Non-pigmented ciliary epithelial cell (primary cell): ENCODE data around the gene MSRB1.
"Not testable (repeated sequence)": the region's sequence is repeated elsewhere in the genome, so short reads cannot be mapped to it uniquely, and the experiment has no call there.

Experiments
- DNase-seq: peaks from one replicate; pipeline ENCODE4 v3.0.0-alpha.2; 2010; ENCODE audit warnings: low read depth

The MSRB1 gene

DNA sequence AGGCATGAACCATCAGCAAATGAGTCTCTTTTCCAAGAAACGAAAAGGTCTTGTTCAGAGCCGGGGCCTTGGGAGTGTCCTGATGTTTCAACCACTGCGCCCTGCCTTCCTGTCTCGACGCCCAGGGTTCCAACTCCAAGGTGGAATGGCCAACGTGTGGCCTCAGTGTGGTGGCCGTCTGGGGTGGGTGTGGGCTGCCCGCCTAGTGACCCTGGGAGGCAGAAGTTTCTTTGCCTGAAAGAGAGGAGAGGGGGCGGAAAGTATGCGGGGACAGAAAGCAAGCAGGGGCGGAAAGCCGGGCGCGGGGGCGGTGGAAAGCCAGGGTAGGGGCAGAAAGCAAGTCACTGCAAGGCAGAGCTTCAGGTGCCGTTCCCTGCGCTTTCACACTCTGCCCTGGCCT, 4.1 kb downstream of the MSRB1 start:
- DNase-seq, result no peak

DNA sequence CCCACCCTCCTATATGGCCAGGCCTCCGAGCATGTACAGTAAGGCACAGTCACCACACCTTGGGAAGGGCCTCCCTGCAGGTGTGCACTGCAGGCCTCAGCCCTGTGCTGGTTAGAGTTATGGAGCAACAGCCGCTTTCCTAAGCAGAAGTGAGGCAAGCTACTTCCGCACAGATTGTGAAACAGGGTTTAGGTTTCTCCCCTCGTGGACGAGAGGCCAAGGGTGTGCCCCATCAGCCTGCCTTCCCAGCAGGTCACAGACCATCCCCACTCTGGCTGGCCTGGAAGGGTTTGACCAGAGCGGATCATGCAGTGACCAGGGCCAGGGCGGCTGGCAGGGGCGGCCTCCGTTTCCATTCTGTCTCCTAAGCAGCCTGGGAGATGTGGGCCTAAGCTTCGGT, 4.7 kb downstream of the MSRB1 start:
- DNase-seq, result no peak

DNA sequence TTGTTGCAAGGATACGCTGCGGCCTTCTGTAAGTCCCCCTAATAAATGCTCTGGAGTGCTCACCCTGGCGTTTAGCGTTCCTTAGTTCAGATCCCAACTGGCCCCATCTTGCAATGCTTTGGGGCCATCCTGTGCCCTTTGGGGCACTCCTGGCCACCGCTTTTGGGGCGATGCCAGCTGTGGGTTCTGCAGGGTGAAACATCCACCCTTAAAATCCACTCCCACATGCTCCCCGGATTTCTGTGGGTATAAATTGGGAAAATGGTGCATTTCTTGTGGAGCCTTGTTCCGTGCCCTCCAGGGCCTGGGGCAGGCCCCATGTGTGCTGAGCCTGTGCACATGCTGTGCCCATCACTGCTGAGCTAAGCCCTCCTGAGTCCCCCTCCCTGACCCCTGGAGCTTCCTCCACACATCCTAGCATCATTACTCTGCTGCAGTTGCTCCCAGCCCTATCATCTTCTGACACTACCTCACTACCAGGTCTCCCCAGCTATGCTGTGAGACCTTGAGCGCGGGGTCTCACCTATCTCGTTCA, 6.0 kb downstream of the MSRB1 start:
- DNase-seq, result no peak

DNA sequence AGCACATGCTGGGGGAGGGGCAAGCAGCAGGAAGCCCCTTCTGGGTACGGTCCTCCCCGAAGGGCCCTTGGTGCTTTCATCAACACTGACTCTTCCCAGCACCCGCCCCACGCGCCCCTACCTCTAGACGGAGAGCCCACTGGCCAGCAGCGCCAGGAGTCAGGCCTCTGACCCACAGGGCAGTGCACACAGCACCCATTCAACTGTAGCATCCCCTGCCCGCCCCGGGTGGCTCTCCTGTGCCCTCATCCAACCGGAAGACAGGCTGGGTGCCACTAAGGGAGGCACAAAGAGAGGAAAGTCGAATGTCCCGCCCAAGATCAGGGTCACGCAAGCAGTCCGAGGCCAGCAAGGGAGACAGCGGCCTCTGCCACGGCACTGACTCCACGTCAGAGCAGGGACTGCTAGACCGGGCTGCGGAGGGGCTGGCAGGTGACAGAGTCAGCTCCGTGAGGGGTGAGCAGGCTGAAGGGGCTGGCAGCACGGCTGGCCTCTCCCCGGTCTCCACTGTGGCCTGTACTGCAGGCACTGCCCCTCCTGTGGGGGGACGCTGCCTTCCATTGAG, 9.8 kb downstream of the MSRB1 start:
- no peak for DNase-seq

DNA sequence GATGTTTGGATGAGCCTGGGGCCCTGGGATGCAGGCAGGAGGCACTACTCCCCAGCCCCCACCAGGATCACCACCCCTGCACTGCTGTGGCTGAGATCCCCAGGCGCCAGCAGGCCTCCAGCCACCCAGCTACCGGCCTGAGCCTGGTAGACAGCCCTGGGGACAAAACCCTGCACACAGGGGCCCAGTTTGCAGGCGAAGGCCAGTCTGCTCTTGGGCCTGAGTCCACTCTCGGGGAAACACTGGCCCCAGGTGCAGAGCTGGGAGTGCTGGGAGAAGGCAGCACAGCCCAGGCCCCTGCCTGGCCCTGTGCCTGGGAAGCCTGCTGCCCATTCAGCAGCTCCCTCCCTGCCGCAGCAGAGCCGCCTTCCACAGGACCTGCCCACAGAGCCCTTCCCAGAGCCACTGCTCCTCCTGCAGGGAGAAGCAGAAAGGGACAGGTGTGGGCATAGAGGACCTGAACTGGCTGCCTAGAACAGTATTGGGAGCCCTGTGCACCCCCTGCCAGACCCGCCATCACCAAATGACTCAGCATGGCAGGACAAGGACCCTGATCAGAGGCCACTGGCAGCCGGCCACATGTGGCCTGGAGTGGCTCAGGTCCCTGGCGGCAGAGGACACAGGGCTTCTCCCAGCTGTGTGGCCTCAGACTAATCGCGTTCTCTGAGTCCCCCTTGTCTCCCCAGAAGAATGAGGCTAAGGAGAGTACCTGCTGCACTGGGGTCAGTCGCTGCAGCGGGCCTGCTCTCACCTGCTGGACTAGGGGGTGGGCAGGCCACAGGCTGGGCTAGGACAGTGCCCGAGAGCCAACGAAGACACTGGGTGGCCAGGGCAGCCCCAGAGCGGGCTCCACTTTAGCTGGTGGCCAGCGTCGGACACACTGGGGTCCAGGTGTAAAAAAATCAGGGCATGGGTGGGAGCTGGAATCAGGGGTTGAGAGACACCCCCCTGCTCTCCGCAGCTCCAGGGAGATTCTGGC, 10.7 kb downstream of the MSRB1 start:
- DNase-seq, result no peak

DNA sequence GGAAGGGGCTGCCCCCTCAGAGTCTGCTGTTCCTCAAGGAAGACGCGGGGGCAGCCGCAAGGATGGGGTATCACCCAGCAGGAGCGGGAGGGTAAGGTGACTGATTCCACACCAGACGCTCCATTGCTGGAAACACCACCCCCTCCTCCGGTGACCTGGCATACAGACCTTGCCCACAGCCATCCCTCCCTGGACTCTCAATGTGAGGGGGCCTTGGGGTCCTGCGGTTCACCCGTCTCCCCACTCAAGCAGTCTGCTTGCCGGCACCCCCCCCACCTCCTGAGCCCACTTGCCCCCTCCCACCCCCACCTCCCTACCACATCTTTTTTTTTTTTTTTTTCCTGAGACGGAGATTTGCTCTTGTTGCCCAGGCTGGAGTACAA, 12.7 kb downstream of the MSRB1 start:
- DNase-seq, result no peak

DNA sequence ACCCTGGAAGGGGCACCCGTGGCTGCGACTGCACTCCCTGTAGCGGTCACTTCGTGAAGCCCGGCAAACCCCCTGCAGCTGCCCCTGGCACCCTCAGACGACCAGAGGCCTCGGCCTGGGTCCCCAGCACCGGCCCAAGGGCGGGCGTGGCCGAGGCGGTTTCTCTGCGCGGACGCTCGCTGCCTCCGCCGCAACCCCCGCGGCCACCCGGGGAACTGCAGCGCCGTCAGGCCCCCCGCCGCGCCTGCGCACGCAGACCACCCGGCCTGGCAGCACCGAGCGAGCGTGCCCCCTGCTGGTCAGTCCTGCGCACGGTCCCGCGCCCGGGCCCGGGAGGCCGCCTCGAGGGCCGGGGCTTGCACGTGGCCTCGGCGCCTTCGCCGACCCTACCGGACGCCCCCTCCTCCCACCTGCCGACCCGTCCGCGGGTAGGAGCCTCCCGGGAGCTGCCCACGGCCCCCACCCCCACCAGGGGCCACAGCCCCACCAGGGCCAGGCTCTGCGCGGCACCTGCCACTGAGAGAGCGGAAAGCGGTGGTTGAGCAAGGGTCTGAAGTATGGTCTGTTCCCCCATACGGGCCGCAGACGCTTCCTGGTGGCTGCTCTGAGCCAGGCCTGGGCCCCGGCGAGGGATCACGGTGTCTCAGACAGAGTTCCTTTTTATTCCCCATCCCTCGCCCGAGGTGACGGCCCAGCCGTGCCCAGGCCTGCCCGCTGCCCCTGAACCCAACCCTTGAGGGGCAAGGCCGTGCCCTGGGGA, 13.2 kb downstream of the MSRB1 start:
- DNase-seq, result no peak

DNA sequence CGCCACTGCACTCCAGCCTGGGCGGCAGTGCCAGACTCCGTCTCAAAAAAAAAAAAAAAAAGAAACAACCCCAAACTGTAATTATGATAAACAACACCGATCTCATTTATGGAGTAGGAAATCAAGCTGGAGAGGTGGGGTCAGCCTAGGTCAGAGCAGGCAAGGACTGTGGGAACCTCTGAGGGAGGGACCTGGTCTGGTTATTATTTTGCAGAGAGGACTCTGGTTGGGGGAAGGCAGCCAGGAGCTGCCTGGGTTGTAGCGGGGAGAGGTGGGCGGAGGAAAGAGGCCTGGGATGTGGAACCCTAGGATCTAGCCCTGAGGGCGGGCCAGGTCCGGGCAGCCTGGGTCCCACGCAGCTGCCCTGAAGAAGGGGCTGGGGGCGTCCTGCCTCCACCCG, 13.9 kb downstream of the MSRB1 start:
- no peak for DNase-seq

DNA sequence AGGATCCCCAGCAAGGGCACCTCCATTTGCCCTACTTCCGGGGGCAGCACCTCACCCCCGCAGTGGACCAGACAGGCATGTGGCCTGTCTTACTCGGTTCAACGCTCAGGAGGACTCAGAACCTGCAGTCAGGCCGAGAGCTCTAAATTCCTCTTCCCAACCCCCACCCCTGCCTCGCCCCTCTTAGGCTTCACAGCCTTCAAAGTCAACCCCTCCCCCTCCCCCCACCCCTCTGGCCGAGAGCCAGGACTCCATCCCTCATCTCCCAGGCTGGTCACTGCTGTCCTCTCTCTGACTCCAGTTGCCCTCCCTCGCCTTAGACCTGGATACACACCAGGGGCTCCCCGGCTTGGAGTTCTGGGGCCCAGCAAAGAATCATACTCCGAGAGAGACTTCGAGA, 16.7 kb downstream of the MSRB1 start:
- no peak for DNase-seq

DNA sequence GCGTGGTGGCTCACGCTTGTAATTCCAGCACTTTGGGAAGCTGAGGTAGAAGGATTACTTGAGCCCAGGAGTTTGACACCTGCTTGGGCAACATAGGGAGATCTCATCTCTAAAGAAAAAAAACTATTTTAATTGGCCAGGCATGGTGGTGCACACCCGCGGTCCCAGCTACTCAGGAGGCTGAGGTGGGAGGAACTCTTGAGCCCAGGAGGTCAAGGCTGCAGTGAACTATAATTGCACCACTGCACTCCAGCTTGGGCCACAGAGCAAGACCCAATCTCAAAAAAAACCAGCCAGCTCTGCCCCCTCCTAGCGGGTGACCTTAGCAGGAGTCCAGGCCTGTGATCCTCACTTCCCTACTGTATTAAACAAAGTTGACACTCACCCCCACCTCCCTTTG, 18.9 kb downstream of the MSRB1 start:
- DNase-seq, result no peak

DNA sequence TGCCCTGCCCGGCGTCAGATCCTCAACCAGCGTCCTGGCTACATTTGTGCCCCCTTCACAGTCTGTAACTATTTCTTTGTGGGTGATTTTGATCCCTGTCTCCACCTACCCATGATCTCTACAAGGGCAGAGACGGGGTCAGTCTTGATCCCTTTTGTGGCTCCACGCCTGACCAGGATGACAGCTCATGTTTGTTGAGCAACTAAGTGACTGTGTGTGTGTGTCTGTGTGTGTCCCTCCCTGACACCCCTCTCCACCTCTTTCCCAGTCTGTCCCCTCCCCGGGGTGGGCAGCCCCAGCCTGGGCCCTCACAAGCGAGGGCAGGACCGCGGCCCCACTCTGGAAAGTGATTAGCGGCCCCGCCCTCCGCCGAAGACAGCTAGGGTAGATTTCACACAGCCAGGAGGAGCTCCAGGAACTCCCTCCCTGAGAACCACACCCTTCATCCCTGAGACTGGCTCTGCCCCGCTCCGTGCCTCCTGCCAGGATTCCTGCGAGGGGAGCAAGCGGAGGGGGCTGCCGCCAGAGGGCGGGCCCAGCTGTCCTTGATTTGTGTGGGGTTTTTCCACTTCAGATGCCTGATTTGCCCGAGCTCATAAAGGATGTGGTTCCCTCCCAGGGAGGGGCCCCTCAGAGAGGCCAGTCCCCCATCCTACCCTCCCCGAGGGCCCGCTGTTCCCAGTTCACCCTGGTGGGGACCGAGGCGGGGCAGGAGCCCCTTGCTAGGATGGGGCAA, 19.5 kb downstream of the MSRB1 start:
- no peak for DNase-seq

DNA sequence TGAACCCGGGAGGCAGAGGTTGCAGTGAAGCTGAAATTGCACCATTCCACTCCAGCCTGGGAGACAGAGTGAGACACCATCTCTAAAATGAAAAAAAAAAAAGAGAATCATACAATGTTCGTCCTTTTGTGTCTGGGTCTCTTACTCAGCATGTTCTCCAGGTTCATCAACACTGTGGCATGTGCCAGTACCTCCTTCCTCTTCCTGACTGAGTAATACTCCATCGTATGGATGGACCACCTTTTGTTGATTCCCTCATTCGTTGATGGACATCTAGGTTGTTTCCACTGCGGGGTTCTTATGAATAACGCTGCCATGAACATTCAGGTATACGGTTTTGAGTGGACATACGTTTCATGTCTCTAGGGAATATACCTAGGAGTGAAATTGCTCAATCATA, 20.6 kb downstream of the MSRB1 start:
- no peak for DNase-seq

DNA sequence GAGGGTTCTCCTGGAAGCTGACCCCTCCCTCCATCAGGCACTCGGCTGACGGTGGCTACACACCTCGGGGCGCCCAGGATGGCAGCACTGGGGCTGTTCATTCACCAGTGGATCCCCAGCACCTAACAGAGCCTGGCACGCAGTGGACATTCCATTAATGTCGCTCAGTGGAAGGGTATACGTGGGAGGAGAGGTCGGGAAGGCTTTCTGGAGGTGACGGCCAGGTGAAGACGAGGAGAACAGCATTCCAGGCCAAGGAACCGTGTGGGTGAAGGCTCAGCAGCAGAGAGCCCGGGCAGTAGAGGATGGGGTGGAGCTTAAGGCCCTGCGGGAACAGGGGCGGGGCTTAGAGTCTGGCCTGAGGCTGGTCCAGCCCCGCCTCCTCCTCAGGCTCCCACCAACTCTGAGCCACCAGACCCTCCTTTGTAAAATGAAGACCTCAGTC, 22.2 kb downstream of the MSRB1 start:
- no peak for DNase-seq

DNA sequence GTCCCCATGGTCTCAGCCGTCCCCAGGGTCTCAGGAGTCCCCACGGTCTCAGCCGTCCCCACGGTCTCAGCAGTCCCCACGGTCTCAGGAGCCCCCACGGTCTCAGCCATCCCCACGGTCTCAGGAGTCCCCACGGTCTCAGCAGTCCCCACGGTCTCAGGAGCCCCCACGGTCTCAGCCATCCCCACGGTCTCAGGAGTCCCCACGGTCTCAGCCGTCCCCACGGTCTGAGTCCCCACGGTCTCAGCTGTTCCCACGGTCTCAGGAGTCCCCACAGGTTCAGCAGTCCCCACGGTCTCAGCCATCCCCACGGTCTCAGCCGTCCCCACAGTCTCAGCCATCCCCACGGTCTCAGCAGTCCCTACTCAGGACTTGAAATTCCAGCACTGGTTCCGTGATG, 22.9 kb downstream of the MSRB1 start:
- not testable (repeated sequence) for DNase-seq

DNA sequence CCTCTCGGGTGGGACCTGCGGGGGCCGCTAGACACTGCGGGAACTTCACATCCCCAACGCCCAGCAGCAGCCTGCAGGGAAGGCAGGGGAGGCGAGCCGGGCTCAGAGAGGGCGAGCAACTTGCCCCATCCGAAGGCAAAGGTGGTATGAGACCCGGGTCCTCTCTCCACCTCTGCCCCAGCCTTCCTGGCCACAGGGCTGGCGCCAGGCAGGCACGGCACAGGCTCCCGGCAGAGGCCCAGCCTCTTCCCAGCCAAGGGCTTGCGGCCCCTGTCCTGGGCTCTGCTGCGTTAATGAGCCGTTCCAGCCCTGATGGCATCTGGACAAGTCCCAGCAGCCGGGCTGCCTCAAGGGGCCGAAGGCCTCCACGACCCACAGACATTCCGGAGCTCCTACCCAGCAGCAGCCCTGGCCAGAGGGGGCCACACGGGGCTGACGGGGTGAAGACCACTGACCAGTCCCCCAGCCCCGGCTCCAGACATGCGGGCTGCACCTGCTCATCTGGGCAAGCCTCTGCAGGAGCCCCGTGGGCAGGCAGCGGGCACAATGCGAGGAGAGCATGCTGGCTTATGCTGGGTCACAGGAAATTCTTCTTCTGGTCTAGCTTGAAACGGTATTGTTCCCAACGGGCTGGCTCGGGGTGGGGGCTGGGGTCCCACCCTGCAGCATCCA, 23.5 kb downstream of the MSRB1 start:
- no peak for DNase-seq

DNA sequence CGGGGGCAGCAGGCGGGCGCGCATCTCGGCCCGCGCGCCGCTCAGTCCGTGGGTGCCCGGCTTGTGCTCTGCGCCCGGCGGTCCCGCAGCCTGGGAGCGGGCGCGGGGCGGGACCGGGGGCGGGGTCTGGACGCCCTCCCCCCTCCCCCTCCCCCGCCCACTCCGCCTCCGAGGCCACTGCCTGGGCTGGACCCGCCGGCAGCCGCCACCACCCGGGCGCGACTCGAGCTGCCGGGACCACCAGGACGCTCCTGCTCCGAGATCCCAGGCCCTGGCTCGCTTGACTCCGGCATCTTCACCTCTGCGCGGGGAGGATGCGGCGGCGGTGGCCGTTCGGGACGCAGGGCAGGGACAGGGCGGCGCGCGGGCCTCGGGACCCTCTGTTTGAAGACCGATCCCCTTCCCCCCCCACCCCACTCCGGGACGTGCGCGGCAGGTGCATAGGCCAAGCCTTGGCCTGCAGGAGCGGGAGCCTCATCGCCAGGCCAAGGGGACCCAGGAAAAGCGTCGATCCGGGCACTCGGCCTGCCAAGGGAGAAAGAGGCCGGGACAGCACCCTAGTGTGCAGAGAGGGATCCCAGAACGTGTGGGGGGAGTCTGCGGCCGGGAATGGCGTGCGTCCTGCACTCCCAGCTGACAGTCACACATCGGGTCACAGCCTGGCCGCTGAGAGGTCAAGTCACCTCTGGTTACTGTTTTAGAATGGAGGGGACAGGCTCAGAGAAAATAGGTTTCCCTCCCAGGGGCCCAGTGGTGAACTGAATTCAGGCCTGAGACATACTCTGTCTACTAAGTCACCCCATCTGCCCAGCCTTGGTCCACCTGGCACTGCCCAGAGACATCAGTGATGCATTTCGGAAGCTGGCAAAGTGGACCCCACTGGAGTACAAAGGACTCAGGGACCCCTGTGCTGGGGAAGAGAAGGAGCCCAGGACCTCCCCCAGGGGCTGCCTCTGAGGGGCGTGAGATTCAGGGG, 24.4 kb downstream of the MSRB1 start, which contains the start of gene HS3ST6:
HS3ST6 (minus strand) TSS at position 65 of the 976 bp plus-strand sequence. CDS start 92 bp downstream, outside the sequence.
- no peak for DNase-seq

DNA sequence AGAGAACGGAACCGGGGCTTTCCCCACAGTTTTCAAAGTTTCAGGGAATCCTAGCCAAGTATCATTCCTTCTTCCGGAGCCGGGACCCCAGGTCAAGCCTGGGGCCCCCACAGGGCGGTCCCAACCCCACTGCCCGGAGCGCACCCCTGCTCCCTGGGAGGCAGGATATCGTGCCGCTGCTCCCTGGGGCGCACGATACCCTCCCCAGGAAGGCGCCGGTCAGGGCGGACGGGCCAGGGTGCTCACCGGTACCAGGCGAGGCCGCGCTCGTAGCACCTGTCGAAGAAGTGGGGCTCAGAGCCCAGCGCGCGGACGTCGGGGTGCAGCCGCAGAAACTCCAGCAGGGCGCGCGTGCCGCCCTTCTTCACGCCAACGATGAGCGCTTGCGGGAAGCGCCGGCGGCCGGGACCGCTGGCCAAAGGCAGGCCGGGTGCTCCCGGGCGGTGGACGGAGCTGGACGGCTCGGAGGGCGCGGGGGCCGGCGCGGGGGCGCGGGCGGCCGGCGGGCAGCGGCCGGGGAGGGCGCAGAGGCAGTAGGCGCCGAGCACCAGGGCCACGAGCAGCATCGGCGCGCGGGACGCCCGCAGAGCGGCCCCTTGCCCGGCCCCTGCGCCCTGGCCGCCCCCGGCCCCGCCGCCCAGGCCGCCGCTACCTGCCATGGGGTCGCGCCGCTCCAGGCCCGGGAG, 25.2 kb downstream of the MSRB1 start:
- DNase-seq, result no peak

DNA sequence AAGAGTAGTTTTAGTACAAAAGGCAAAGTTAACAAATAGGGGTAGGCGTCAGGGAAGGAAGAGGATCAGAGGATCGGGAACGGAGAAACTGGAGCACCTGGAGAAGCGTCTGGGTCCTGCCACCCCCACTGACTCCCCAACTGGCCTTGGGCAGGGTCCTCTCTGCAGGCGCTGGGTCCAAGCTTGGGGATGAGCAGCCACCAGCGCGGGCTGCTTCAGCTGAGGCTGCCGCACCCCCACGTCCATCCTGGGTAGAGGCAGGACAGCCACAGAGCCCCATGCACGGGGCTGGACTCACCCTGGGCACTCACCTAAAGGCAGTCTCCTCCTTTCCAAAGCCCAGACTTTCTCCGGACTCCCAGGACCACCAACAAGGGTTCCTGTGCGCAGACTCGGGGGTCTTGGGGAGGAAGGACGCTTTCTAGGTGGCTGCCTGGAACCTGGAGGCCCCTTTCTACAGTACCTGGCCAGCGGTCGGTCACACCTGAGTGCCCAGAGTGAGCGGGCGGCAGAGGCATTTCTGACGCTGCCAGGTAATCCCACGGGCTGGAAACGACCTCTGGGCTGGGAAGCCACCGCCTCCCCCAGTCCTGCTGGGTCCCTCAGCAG, 25.8 kb downstream of the MSRB1 start:
- no peak for DNase-seq

DNA sequence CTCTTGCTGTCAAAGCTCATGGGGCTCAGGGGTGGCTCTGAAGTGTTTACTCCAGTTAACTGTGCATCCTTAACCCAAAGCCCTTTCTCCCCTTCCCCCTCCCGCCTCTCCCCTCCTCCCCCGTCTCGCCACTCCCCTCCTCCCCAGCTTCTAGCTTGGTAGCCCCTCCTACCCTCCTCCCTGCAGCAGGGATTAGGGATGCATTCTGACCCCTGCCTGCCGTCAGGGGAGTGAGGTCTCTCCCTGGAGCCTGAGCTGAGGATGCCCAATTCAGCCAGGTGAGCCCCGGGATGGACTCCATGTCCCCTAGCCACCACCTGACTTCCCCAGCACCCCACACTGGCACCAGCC, 26.4 kb downstream of the MSRB1 start:
- no peak for DNase-seq
